Caco-2 (cell line): ENCODE results near the gene SIRPB2. TPM values are rescaled to one million over a fixed set of nuclear protein-coding genes. Genes with fewer than 3 reads are reported as not detected.

ENCODE experiments used
- Bru-seq: library from RNA; stranded (reverse); fragments of 400-500 nt; gene quantifications from one replicate; lab custom pipeline; 2021; lab: Mats Ljungman, UMichigan
- BruChase-seq, 2 experiments: library from RNA; stranded (reverse); fragments of 400-500 nt; gene quantifications; one replicate each; lab custom pipeline; 2021; lab: Mats Ljungman, UMichigan
- BruUV-seq: library from RNA; stranded (reverse); fragments of 400-500 nt; replicated peaks from 2 replicates; lab custom pipeline; 2021; lab: Mats Ljungman, UMichigan
- CTCF ChIA-PET: fragments of 300-600 bp; sonication (Branson Sonifier 250); formaldehyde crosslinking; loops from one replicate; lab custom pipeline; 2022; ENCODE audit warnings: antibody characterized with exemption; lab: Charles Lee
- POLR2A ChIA-PET: fragments of 300-600 bp; sonication (Branson Sonifier 250); formaldehyde crosslinking; loops from one replicate; lab custom pipeline; 2022; ENCODE audit warnings: antibody characterized with exemption; lab: Charles Lee
- DNase-seq, 2 experiments: peaks; one replicate each; pipeline versions ENCODE4 v3.0.0 to v3.0.0-alpha.2; 2020 to 2022
- H3K27me3 ChIP-seq: replicated peaks from 2 replicates; pipeline ENCODE4 v1.6.0; 2011; ENCODE audit warnings: low read length; ENCODE audit not compliant: control insufficient read depth, insufficient read depth
- H3K36me3 ChIP-seq: 2 replicates; pipeline ENCODE4 v1.5.1; 2011; ENCODE audit warnings: low read length; ENCODE audit not compliant: control insufficient read depth, insufficient read depth
- H3K4me1 ChIP-seq: fragments of 250-450 bp; sonication (Bioruptor Pico); 2 replicates; pipeline ENCODE4 v1.5.1; 2020; ENCODE audit warnings: mild to moderate bottlenecking
- H3K4me3 ChIP-seq: 2 replicates; pipeline ENCODE4 v1.5.1; 2011; ENCODE audit warnings: low read depth, mild to moderate bottlenecking, control low read depth, low read length
- H3K9me3 ChIP-seq: fragments of 250-450 bp; sonication (Bioruptor Pico); 2 replicates; pipeline ENCODE4 v1.5.1; 2020; ENCODE audit warnings: mild to moderate bottlenecking, moderate library complexity
- H3K27ac Mint-ChIP-seq: one replicate; pipeline ENCODE4 v1.8.0; 2022; ENCODE audit warnings: mixed read lengths; ENCODE audit not compliant: unreplicated experiment
- H3K27me3 Mint-ChIP-seq: one replicate; pipeline ENCODE4 v1.8.0; 2022; ENCODE audit warnings: mixed read lengths; ENCODE audit not compliant: insufficient read depth, unreplicated experiment
- H3K36me3 Mint-ChIP-seq: one replicate; pipeline ENCODE4 v1.8.0; 2022; ENCODE audit warnings: mild to moderate bottlenecking, mixed read lengths; ENCODE audit not compliant: insufficient read depth, unreplicated experiment
- H3K4me1 Mint-ChIP-seq: one replicate; pipeline ENCODE4 v1.8.0; 2022; ENCODE audit warnings: low read depth, mixed read lengths; ENCODE audit not compliant: unreplicated experiment
- H3K4me3 Mint-ChIP-seq: one replicate; pipeline ENCODE4 v1.8.0; 2022; ENCODE audit warnings: mild to moderate bottlenecking, moderate library complexity, mixed read lengths; ENCODE audit not compliant: unreplicated experiment
- H3K9me3 Mint-ChIP-seq: one replicate; pipeline ENCODE4 v1.8.0; 2022; ENCODE audit warnings: mixed read lengths; ENCODE audit not compliant: unreplicated experiment
- intact Hi-C: fragments of 100-400 bp; cut with micrococcal nuclease; formaldehyde crosslinking; loops from one replicate; pipeline ENCODE4 v1.10.0; 2022; ENCODE audit not compliant: unreplicated experiment
- long read RNA-seq: library from polyadenylated mRNA; stranded (forward); transcript quantifications from one replicate; pipeline ENCODE4 v2.0.0, GENCODE V29; 2022
- total RNA-seq: library from RNA; stranded (reverse); gene quantifications from 2 replicates; pipeline ENCODE4 v1.2.3, GENCODE V29; 2022
- TF ChIP-seq, protein P1 (sequence below), 2 experiments: fragments of 200-600 bp in 1 of 2; IDR thresholded peaks; 1 replicate in 1 of 2; 2 replicates in 1 of 2; pipeline versions ENCODE4 v1.5.1 to v1.8.0; 2011 to 2022; ENCODE audit warnings: antibody characterized with exemption in 1 of 2, control low read depth in 1 of 2, inconsistent platforms in 1 of 2, low read depth in 1 of 2, low read length in 1 of 2, mild to moderate bottlenecking in 1 of 2, moderate library complexity in 1 of 2; ENCODE audit not compliant: insufficient read depth in 1 of 2, severe bottlenecking in 1 of 2, unreplicated experiment in 1 of 2

Gene SIRPB2
- not detected in 2 replicates for total RNA-seq
- Bru-seq, nascent RNA: not detected
- BruChase-seq, experiment 1, labeled RNA remaining after a 2-hour chase: not detected
- not detected for BruChase-seq, experiment 2, labeled RNA remaining after a 6-hour chase
- long read RNA-seq: 0 reads

DNA sequence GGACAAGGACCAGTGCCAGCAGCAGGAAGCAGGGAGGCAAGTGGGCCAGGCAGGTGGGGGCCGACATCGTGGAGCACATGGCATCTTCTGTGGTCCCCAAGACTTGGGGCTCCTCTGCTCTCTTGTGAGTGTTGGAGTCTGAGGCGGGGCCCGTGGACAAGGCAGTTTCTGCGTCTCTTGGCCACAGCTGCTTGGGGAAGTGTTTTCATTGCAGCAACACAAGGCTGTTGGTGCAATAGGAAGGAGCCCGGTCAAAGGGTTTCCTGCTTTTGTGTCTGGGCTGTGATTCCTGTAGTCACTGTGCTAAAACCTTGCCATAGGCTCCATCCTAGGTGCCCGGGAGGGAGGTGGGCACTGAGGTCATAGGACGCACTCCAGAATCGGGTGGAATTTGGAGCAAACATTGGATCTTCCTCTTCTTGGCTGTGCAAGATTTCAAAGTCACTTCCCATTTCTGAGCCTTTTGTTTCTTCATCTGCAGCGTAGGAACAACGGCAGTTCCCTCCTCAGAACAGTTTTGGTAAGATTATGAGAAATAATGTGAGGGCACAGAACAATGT, at the start of gene SIRPB2:
Gene SIRPB2, minus strand, starts transcription at position 140 of the 560 bp plus-strand sequence. Its CDS starts 61 bp downstream, at position 79.
- ChIA-PET POLR2A (no interaction called here), CTCF (interaction anchor here (2.1 kb wide), 1 partner anchor 12 kb away, joined by 8 read pairs; no protein-coding TSS in a partner anchor)
- no TSS peak for BruUV-seq
- Mint-ChIP-seq H3K4me1 (no peaks in the 10 kb centered on the region), H3K9me3 (peaks cover 2% of the 10 kb centered on the region), H3K27me3 (peaks cover 22% of the 10 kb centered on the region), H3K4me3 (no peak within 1 kb of the TSS), H3K36me3 (no peaks in the 10 kb centered on the region), H3K27ac (no peak within 1 kb of the TSS)
- H3K27me3 ChIP-seq: no peaks in the 10 kb centered on the region; the same call in 1 of the 2 replicates
- no peak within 1 kb of the TSS for H3K4me3 ChIP-seq
- intact Hi-C loops: no loop called here
- no peaks in the 10 kb centered on the region; the same call in 1 of the 2 replicates for H3K9me3 ChIP-seq
- no peaks in the 10 kb centered on the region for H3K36me3 ChIP-seq
- DNase-seq: no peak
- TF ChIP-seq, protein P1, sequence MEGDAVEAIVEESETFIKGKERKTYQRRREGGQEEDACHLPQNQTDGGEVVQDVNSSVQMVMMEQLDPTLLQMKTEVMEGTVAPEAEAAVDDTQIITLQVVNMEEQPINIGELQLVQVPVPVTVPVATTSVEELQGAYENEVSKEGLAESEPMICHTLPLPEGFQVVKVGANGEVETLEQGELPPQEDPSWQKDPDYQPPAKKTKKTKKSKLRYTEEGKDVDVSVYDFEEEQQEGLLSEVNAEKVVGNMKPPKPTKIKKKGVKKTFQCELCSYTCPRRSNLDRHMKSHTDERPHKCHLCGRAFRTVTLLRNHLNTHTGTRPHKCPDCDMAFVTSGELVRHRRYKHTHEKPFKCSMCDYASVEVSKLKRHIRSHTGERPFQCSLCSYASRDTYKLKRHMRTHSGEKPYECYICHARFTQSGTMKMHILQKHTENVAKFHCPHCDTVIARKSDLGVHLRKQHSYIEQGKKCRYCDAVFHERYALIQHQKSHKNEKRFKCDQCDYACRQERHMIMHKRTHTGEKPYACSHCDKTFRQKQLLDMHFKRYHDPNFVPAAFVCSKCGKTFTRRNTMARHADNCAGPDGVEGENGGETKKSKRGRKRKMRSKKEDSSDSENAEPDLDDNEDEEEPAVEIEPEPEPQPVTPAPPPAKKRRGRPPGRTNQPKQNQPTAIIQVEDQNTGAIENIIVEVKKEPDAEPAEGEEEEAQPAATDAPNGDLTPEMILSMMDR (IDR thresholded peaks at IDR 0.05; ENCODE audit: insufficient read depth in 1 of 2, low read depth in 1 of 2, low read length in 1 of 2, severe bottlenecking in 1 of 2, unreplicated experiment in 1 of 2): no peak
- no peaks in the 10 kb centered on the region for H3K4me1 ChIP-seq

DNA sequence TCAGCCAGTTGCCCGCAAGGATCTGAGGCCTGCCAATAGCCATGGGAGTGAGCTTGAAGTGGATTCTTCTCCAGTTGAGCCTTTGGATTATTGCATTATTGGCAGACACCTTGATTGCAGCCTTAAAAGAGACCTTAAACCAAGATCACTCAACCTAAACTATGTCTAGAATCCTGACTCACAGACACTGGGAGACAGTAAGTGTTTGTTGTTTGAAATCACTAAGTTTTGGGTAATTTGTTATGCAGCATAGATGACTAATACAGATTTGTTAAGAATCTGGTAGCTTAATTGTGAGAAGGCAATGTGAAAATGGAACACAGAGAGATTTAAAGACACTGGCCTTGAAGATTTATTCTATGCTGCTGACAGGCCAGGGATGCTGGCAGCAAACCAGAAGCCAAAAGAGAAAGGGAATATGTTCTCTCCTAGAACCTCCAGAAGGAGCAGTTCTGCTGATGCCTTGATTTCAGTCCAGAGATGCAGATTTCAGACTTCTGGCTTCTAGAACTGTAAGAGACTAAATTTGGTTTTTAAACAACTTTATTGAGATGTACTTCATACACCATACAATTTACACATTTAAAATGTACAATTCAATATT, 48.7 kb upstream of the SIRPB2 start:
- Mint-ChIP-seq H3K27me3 (peaks cover 26% of the 10 kb centered on the region), H3K36me3 (no peaks in the 10 kb centered on the region), H3K4me1 (no peaks in the 10 kb centered on the region), H3K4me3 (no peak overlapping the region), H3K27ac (no peak overlapping the region), H3K9me3 (no peaks in the 10 kb centered on the region)
- Histone ChIP-seq H3K27me3 (no peaks in the 10 kb centered on the region), H3K36me3 (no peaks in the 10 kb centered on the region), H3K9me3 (no peaks in the 10 kb centered on the region), H3K4me3 (no peak overlapping the region), H3K4me1 (no peaks in the 10 kb centered on the region)
- intact Hi-C loops: loop anchor here (10.0 kb wide), 1 partner anchor 195 kb away; no protein-coding TSS in a partner anchor
- no TSS peak for BruUV-seq
- ChIA-PET CTCF (interaction anchor here (0.5 kb wide), 1 partner anchor 18 kb away, joined by 3 read pairs; the partner anchor contains the start of gene SIRPD), POLR2A (no interaction called here)
- TF ChIP-seq, protein P1 (IDR thresholded peaks at IDR 0.05; ENCODE audit: insufficient read depth in 1 of 2, low read depth in 1 of 2, low read length in 1 of 2, severe bottlenecking in 1 of 2, unreplicated experiment in 1 of 2): no peak
- no peak for DNase-seq

DNA sequence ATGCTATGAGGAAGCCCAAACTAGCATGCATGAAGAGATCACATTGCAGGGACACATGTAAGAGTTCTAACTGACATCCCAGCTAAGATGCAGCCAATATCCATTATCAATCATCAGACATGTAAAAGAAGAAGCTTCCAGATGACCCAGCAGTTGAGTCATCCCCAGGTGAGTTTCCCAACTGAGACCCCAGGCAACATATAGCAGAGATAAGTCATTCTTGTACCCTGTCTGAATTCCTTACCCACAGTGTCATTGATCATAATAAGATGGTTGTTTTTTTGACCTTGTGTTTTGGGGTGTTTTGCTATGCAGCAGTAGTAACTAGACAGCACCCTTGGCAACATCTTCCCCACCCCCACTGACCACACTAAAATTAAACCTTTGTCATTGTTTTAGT, 47.4 kb upstream of the SIRPB2 start:
- Mint-ChIP-seq H3K9me3 (no peaks in the 10 kb centered on the region), H3K4me1 (no peaks in the 10 kb centered on the region), H3K27ac (no peak overlapping the region), H3K27me3 (peaks cover 24% of the 10 kb centered on the region), H3K4me3 (no peak overlapping the region), H3K36me3 (no peaks in the 10 kb centered on the region)
- Histone ChIP-seq H3K4me3 (no peak overlapping the region), H3K9me3 (no peaks in the 10 kb centered on the region), H3K36me3 (no peaks in the 10 kb centered on the region), H3K4me1 (no peaks in the 10 kb centered on the region), H3K27me3 (no peaks in the 10 kb centered on the region)
- BruUV-seq: no TSS peak
- no peak for DNase-seq
- ChIA-PET CTCF (no interaction called here), POLR2A (interaction anchor here (0.6 kb wide), 2 partner anchors 28 to 209 kb away, joined by 3 to 4 read pairs; no protein-coding TSS in a partner anchor)
- intact Hi-C loops: loop anchor here (10.0 kb wide), 1 partner anchor 196 kb away; no protein-coding TSS in a partner anchor
- TF ChIP-seq, protein P1 (IDR thresholded peaks at IDR 0.05; ENCODE audit: insufficient read depth in 1 of 2, low read depth in 1 of 2, low read length in 1 of 2, severe bottlenecking in 1 of 2, unreplicated experiment in 1 of 2): no peak
